ENCODE data around the gene CENPB. TPM values are rescaled to one million over a fixed set of nuclear protein-coding genes. Genes with fewer than 3 reads are reported as not detected.

Gene CENPB
- total and polyA plus RNA-seq, 4 donors: 4.5 to 32.4 (median 25.4) TPM

DNA sequence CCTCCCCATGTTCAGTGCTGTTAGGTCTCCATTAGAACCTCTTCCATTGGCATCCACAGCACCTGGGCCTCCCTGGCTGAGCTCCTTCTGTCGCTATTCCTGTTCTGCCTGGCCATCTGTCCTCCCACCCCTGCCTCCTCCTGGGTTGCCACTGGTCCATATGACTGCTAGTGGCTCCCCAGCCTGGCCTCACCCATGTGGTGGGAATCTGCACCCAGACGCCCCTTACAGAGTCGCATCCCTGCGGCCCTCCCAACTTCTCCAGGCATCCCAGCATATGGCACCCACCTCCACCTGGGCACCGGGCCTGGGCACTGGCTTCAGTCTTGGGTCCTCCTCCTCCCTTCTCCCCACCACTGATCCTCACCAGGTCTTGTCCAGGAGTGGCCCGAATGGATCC lies 17.3 kb upstream of the CENPB start:
- no peak overlapping the region for H3K9ac ChIP-seq (ENCODE audit: low read depth in 1 of 2, low read length in 2 of 2)
- DNase-seq (ENCODE audit: low spot score): no peak
- peaks cover 0 to 10% (median 4%) of the 10 kb centered on the region in 4 donors for H3K36me3 ChIP-seq (ENCODE audit: control insufficient read depth in 4 of 4, insufficient read depth in 3 of 4, low read depth in 1 of 4, low read length in 3 of 4)
- H3K27me3 ChIP-seq (ENCODE audit: control insufficient read depth in 4 of 4, insufficient read depth in 4 of 4, low read length in 3 of 4): no peaks in the 10 kb centered on the region
- no peaks in the 10 kb centered on the region for H3K9me3 ChIP-seq (ENCODE audit: control insufficient read depth in 4 of 4, low read length in 3 of 4)
- H3K27ac ChIP-seq (ENCODE audit: low read depth in 1 of 2, low read length in 2 of 2): no peak overlapping the region
- TF ChIP-seq, protein P1, sequence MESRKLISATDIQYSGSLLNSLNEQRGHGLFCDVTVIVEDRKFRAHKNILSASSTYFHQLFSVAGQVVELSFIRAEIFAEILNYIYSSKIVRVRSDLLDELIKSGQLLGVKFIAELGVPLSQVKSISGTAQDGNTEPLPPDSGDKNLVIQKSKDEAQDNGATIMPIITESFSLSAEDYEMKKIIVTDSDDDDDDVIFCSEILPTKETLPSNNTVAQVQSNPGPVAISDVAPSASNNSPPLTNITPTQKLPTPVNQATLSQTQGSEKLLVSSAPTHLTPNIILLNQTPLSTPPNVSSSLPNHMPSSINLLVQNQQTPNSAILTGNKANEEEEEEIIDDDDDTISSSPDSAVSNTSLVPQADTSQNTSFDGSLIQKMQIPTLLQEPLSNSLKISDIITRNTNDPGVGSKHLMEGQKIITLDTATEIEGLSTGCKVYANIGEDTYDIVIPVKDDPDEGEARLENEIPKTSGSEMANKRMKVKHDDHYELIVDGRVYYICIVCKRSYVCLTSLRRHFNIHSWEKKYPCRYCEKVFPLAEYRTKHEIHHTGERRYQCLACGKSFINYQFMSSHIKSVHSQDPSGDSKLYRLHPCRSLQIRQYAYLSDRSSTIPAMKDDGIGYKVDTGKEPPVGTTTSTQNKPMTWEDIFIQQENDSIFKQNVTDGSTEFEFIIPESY (IDR thresholded peaks at IDR 0.05): no peak
- TF ChIP-seq TAF1 (conservative IDR thresholded peaks at IDR 0.05) (no peak), SP1 (IDR thresholded peaks at IDR 0.05) (no peak), RXRA (IDR thresholded peaks at IDR 0.05) (no peak), HNF4A (conservative IDR thresholded peaks at IDR 0.05) (no peak), CTCF (IDR thresholded peaks at IDR 0.05; ENCODE audit: low read depth, low read length, missing input control) (no peak), RAD21 (IDR thresholded peaks at IDR 0.05) (no peak), HNF4G (IDR thresholded peaks at IDR 0.05) (no peak), FOXA2 (IDR thresholded peaks at IDR 0.05) (no peak)
- TF ChIP-seq, protein P2, sequence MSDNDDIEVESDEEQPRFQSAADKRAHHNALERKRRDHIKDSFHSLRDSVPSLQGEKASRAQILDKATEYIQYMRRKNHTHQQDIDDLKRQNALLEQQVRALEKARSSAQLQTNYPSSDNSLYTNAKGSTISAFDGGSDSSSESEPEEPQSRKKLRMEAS (IDR thresholded peaks at IDR 0.05): no peak
- TF ChIP-seq, protein P3, sequence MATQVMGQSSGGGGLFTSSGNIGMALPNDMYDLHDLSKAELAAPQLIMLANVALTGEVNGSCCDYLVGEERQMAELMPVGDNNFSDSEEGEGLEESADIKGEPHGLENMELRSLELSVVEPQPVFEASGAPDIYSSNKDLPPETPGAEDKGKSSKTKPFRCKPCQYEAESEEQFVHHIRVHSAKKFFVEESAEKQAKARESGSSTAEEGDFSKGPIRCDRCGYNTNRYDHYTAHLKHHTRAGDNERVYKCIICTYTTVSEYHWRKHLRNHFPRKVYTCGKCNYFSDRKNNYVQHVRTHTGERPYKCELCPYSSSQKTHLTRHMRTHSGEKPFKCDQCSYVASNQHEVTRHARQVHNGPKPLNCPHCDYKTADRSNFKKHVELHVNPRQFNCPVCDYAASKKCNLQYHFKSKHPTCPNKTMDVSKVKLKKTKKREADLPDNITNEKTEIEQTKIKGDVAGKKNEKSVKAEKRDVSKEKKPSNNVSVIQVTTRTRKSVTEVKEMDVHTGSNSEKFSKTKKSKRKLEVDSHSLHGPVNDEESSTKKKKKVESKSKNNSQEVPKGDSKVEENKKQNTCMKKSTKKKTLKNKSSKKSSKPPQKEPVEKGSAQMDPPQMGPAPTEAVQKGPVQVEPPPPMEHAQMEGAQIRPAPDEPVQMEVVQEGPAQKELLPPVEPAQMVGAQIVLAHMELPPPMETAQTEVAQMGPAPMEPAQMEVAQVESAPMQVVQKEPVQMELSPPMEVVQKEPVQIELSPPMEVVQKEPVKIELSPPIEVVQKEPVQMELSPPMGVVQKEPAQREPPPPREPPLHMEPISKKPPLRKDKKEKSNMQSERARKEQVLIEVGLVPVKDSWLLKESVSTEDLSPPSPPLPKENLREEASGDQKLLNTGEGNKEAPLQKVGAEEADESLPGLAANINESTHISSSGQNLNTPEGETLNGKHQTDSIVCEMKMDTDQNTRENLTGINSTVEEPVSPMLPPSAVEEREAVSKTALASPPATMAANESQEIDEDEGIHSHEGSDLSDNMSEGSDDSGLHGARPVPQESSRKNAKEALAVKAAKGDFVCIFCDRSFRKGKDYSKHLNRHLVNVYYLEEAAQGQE (IDR thresholded peaks at IDR 0.05): no peak
- H3K4me1 ChIP-seq (ENCODE audit: control insufficient read depth in 4 of 4, insufficient read depth in 4 of 4, low read length in 3 of 4): peaks cover 17 to 37% (median 28%) of the 10 kb centered on the region in 4 donors
- 88% methylated on average over 6 of the region's 6 CpGs for WGBS
- no peak overlapping the region for H3K4me3 ChIP-seq (ENCODE audit: low read depth in 1 of 3, low read length in 3 of 3)

DNA sequence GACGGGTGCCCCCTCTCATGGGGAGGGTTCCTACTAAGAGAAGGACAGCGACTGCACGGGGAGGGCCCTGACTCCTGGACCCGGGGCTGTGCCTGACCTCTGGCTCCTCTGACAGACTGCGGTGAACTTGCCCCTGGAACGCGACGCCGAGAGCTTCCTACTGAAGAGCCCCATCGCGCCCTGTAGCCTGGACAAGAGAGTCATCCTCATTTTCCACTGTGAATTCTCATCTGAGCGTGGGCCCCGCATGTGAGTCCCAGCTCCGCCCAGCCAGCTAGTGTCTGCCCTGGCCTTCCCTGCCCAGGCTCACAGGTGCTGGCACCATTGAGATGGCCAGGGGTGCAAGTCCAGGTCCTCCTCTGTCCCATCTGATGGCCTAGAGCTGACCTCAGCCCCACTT lies 16.7 kb upstream of the CENPB start:
- peaks cover 20 to 40% (median 32%) of the 10 kb centered on the region in 4 donors for H3K4me1 ChIP-seq (ENCODE audit: control insufficient read depth in 4 of 4, insufficient read depth in 4 of 4, low read length in 3 of 4)
- no peak for DNase-seq (ENCODE audit: low spot score)
- H3K36me3 ChIP-seq (ENCODE audit: control insufficient read depth in 4 of 4, insufficient read depth in 3 of 4, low read depth in 1 of 4, low read length in 3 of 4): peaks cover 0 to 10% (median 4%) of the 10 kb centered on the region in 4 donors

More for the DNA sequence above, 16.7 kb upstream of the CENPB start:
- no peak overlapping the region for H3K4me3 ChIP-seq (ENCODE audit: low read depth in 1 of 3, low read length in 3 of 3)
- peak overlapping the region; percentile 30 to 71 for H3K27ac ChIP-seq (ENCODE audit: low read depth in 1 of 2, low read length in 2 of 2)
- H3K27me3 ChIP-seq (ENCODE audit: control insufficient read depth in 4 of 4, insufficient read depth in 4 of 4, low read length in 3 of 4): no peaks in the 10 kb centered on the region
- WGBS: 91% methylated on average over 14 of the region's 14 CpGs
- H3K9me3 ChIP-seq (ENCODE audit: control insufficient read depth in 4 of 4, low read length in 3 of 4): no peaks in the 10 kb centered on the region
- no peak for TF ChIP-seq YY1 (IDR thresholded peaks at IDR 0.05)
- TF ChIP-seq JUND (IDR thresholded peaks at IDR 0.05): no peak
- no peak for TF ChIP-seq FOXA1 (IDR thresholded peaks at IDR 0.05)
- no peak for TF ChIP-seq RXRA (IDR thresholded peaks at IDR 0.05)
- TF ChIP-seq SP1 (IDR thresholded peaks at IDR 0.05): no peak
- TF ChIP-seq, protein P4, sequence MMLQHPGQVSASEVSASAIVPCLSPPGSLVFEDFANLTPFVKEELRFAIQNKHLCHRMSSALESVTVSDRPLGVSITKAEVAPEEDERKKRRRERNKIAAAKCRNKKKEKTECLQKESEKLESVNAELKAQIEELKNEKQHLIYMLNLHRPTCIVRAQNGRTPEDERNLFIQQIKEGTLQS (IDR thresholded peaks at IDR 0.05): no peak
- H3K9ac ChIP-seq (ENCODE audit: low read depth in 1 of 2, low read length in 2 of 2): no peak overlapping the region

Measured in liver (tissue), 9 donors.